H9 (cell line): ENCODE results near the gene SEC61A1. TPM values are rescaled to one million over a fixed set of nuclear protein-coding genes. Genes with fewer than 3 reads are reported as not detected.

Source experiments
- DNase-seq: peaks from one replicate; pipeline ENCODE4 v3.0.0-alpha.2; 2017
- H2AFZ ChIP-seq: one replicate; pipeline ENCODE4 v1.6.1; 2013; ENCODE audit warnings: mild to moderate bottlenecking, low read length, control low read depth, moderate library complexity
- H2AK5ac ChIP-seq: 2 replicates; pipeline ENCODE4 v1.6.1; 2013; ENCODE audit warnings: low read length, control low read depth, mixed read lengths; ENCODE audit not compliant: insufficient read length
- H2BK120ac ChIP-seq: one replicate; pipeline ENCODE4 v1.6.1; 2013; ENCODE audit warnings: low read depth, mild to moderate bottlenecking, low read length, control low read depth, inconsistent platforms; ENCODE audit not compliant: poor library complexity, severe bottlenecking
- H2BK12ac ChIP-seq: 2 replicates; pipeline ENCODE4 v1.6.1; 2013; ENCODE audit warnings: low read length, control low read depth, mixed read lengths, low read depth; ENCODE audit not compliant: insufficient read length
- H2BK15ac ChIP-seq: 2 replicates; pipeline ENCODE4 v1.6.1; 2013; ENCODE audit warnings: low read depth, low read length, control low read depth
- H2BK20ac ChIP-seq: one replicate; pipeline ENCODE4 v1.6.1; 2013; ENCODE audit warnings: low read depth, mild to moderate bottlenecking, low read length, control low read depth, inconsistent platforms; ENCODE audit not compliant: poor library complexity, severe bottlenecking
- H2BK5ac ChIP-seq: 2 replicates; pipeline ENCODE4 v1.6.1; 2013; ENCODE audit warnings: low read length, control low read depth, mixed read lengths; ENCODE audit not compliant: insufficient read length
- H3K14ac ChIP-seq: 2 replicates; pipeline ENCODE4 v1.6.1; 2013; ENCODE audit warnings: low read length, control low read depth; ENCODE audit not compliant: insufficient read depth
- H3K18ac ChIP-seq: 2 replicates; pipeline ENCODE4 v1.6.1; 2013; ENCODE audit warnings: low read depth, mild to moderate bottlenecking, mixed read lengths, low read length, control low read depth; ENCODE audit not compliant: insufficient read length
- H3K23ac ChIP-seq: 2 replicates; pipeline ENCODE4 v1.6.1; 2013; ENCODE audit warnings: low read length, control low read depth, mixed read lengths, low read depth; ENCODE audit not compliant: insufficient read length
- H3K23me2 ChIP-seq: 2 replicates; pipeline ENCODE4 v1.6.1; 2013; ENCODE audit warnings: low read depth, mild to moderate bottlenecking, mixed read lengths, low read length, control low read depth; ENCODE audit not compliant: insufficient read length, poor library complexity, severe bottlenecking
- H3K27ac ChIP-seq: 2 replicates; pipeline ENCODE4 v1.5.1; 2013; ENCODE audit warnings: low read length, control low read depth, mixed read lengths, low read depth; ENCODE audit not compliant: insufficient read length
- H3K27me3 ChIP-seq: 2 replicates; pipeline ENCODE4 v1.6.1; 2013; ENCODE audit warnings: low read length, control low read depth, inconsistent platforms; ENCODE audit not compliant: insufficient read depth
- H3K4ac ChIP-seq: 2 replicates; pipeline ENCODE4 v1.6.1; 2013; ENCODE audit warnings: low read depth, mild to moderate bottlenecking, control low read depth, inconsistent platforms, low read length, moderate library complexity
- H3K4me1 ChIP-seq: 2 replicates; pipeline ENCODE4 v1.6.1; 2013; ENCODE audit warnings: low read length, control low read depth, inconsistent platforms; ENCODE audit not compliant: insufficient read depth
- H3K4me2 ChIP-seq: 2 replicates; pipeline ENCODE4 v1.6.1; 2013; ENCODE audit warnings: low read length, control low read depth, mixed read lengths; ENCODE audit not compliant: insufficient read length, insufficient read depth
- H3K56ac ChIP-seq: 2 replicates; pipeline ENCODE4 v1.6.1; 2013; ENCODE audit warnings: low read depth, mild to moderate bottlenecking, mixed read lengths, low read length, control low read depth; ENCODE audit not compliant: insufficient read length
- H3K79me1 ChIP-seq: 2 replicates; pipeline ENCODE4 v1.6.1; 2013; ENCODE audit warnings: low read depth, mild to moderate bottlenecking, moderate library complexity, low read length, control low read depth, inconsistent platforms; ENCODE audit not compliant: insufficient read depth, poor library complexity, severe bottlenecking
- H3K79me2 ChIP-seq: 2 replicates; pipeline ENCODE4 v1.6.1; 2013; ENCODE audit warnings: low read length, control low read depth, inconsistent platforms; ENCODE audit not compliant: insufficient read depth
- H3K9ac ChIP-seq: 2 replicates; pipeline ENCODE4 v1.6.1; 2013; ENCODE audit warnings: low read length, control low read depth, mixed read lengths; ENCODE audit not compliant: insufficient read length; ENCODE audit errors: extremely low read depth
- H3K9me3 ChIP-seq: one replicate; pipeline ENCODE4 v1.6.1; 2013; ENCODE audit warnings: low read depth, low read length, inconsistent platforms; ENCODE audit not compliant: control insufficient read depth
- H3T11ph ChIP-seq: one replicate; pipeline ENCODE4 v1.6.1; 2013; ENCODE audit warnings: mild to moderate bottlenecking, low read length, control low read depth, inconsistent platforms
- H4K20me1 ChIP-seq: one replicate; pipeline ENCODE4 v1.6.1; 2013; ENCODE audit not compliant: control insufficient read depth, insufficient read length, insufficient read depth
- H4K5ac ChIP-seq: 2 replicates; pipeline ENCODE4 v1.6.1; 2013; ENCODE audit warnings: low read depth, mild to moderate bottlenecking, mixed read lengths, low read length, control low read depth; ENCODE audit not compliant: insufficient read length
- H4K8ac ChIP-seq: replicated peaks from 2 replicates; pipeline ENCODE4 v1.6.1; 2013; ENCODE audit warnings: low read length, control low read depth, mixed read lengths, low read depth; ENCODE audit not compliant: insufficient read length
- H4K91ac ChIP-seq: 2 replicates; pipeline ENCODE4 v1.6.1; 2013; ENCODE audit warnings: low read depth, mild to moderate bottlenecking, moderate library complexity, mixed read lengths, low read length, control low read depth; ENCODE audit not compliant: insufficient read length
- H3K27ac Mint-ChIP-seq, 3 experiments: 2 replicates in 2 of 3; 3 replicates in 1 of 3; pipeline ENCODE4 v1.8.0; 2020 to 2021; ENCODE audit warnings: mixed read lengths in 3 of 3, mild to moderate bottlenecking in 1 of 3, moderate library complexity in 1 of 3
- H3K27me3 Mint-ChIP-seq: 2 replicates; pipeline ENCODE4 v1.8.0; 2021; ENCODE audit warnings: low read depth, mild to moderate bottlenecking, moderate library complexity, mixed read lengths
- H3K36me3 Mint-ChIP-seq, 3 experiments: 2 replicates in 2 of 3; 3 replicates in 1 of 3; pipeline ENCODE4 v1.8.0; 2020 to 2021; ENCODE audit warnings: low read depth in 3 of 3, mixed read lengths in 3 of 3; ENCODE audit not compliant: insufficient read depth in 1 of 3
- H3K4me1 Mint-ChIP-seq, 2 experiments: 2 replicates each; pipeline ENCODE4 v1.8.0; 2020; ENCODE audit warnings: mixed read lengths in 2 of 2
- H3K4me3 Mint-ChIP-seq, 2 experiments: 2 replicates in 1 of 2; 3 replicates in 1 of 2; pipeline ENCODE4 v1.8.0; 2020 to 2021; ENCODE audit warnings: mild to moderate bottlenecking in 2 of 2, mixed read lengths in 2 of 2, moderate library complexity in 1 of 2
- H3K9me3 Mint-ChIP-seq, 2 experiments: 2 replicates in 1 of 2; 3 replicates in 1 of 2; pipeline ENCODE4 v1.8.0; 2020; ENCODE audit warnings: mild to moderate bottlenecking in 2 of 2, mixed read lengths in 2 of 2, moderate library complexity in 1 of 2
- CTCF ChIP-seq: fragments of 200-600 bp; sonication (generic); conservative IDR thresholded peaks from 3 replicates; pipeline ENCODE4 v1.8.0; 2021; ENCODE audit warnings: antibody characterized with exemption, mild to moderate bottlenecking
- WGBS: extraction: QIAGEN DNeasy Blood & Tissue Kit; methylation state at CpG from one replicate; pipeline ENCODE4 v1.1.7; 2013; ENCODE audit warnings: missing lambda C conversion rate, low lambda C conversion rate, mixed read lengths; ENCODE audit not compliant: insufficient read length; ENCODE audit errors: extremely low coverage; 5-methylcytosine and 5-hydroxymethylcytosine counted together
- total RNA-seq: library from RNA; stranded (reverse); gene quantifications from 2 replicates; pipeline ENCODE4 v1.2.1, GENCODE V29; 2021

The SEC61A1 gene
- total RNA-seq, 1 experiment from 2014 or later, result 146 TPM

GRCh38 chr3:128082546-128082945 is 30.3 kb downstream of the SEC61A1 start:
- H3K4me3 Mint-ChIP-seq, result no peak overlapping the region
- Histone ChIP-seq H4K8ac (no peak overlapping the region), H3K18ac (no peak overlapping the region), H3T11ph (no peak overlapping the region), H3K56ac (no peak overlapping the region), H3K14ac (no peak overlapping the region), H2BK15ac (no peak overlapping the region), H3K9ac (no peak overlapping the region), H3K23ac (no peak overlapping the region), H3K9me3 (no peaks in the 10 kb centered on the region), H3K79me1 (no peaks in the 10 kb centered on the region), H2AFZ (no peak overlapping the region), H3K4ac (no peak overlapping the region), H3K4me2 (no peak overlapping the region), H3K27me3 (no peaks in the 10 kb centered on the region), H2BK120ac (no peak overlapping the region), H2BK5ac (no peak overlapping the region), H2AK5ac (no peak overlapping the region), H4K20me1 (no peaks in the 10 kb centered on the region), H3K23me2 (no peaks in the 10 kb centered on the region), H4K5ac (no peak overlapping the region), H3K4me1 (no peaks in the 10 kb centered on the region; the same call in 1 of the 2 replicates), H2BK12ac (no peak overlapping the region), H4K91ac (no peak overlapping the region), H2BK20ac (no peak overlapping the region), H3K79me2 (no peaks in the 10 kb centered on the region), H3K27ac (no peak overlapping the region)
- H3K9me3 Mint-ChIP-seq, result no peaks in the 10 kb centered on the region
- no CpG with 5 or more reads among the region's 10 CpGs for WGBS
- H3K27ac Mint-ChIP-seq, result no peak overlapping the region
- DNase-seq, result no peak
- TF ChIP-seq CTCF, result no peak
- H3K27me3 Mint-ChIP-seq, result peaks cover under 1% of the 10 kb centered on the region; the same call in 1 of the 2 replicates
- H3K36me3 Mint-ChIP-seq, result peaks cover 34 to 89% (median 86%) of the 10 kb centered on the region in 3 experiments; a peak in 6 of 7 replicates
- H3K4me1 Mint-ChIP-seq, result peaks cover 3% of the 10 kb centered on the region in 2 experiments; a peak in 2 of 4 replicates
